Mesodermal cell (in vitro differentiated cells): ENCODE data around the gene CPNE5.
"Not testable (repeated sequence)": the region's sequence is repeated elsewhere in the genome, so short reads cannot be mapped to it uniquely, and the experiment has no call there.

Source experiments
- H3K27ac ChIP-seq: 2 replicates; pipeline ENCODE4 v1.7.0; 2013; ENCODE audit warnings: mild to moderate bottlenecking, low read depth, low read length, moderate library complexity; ENCODE audit not compliant: severe bottlenecking
- H3K36me3 ChIP-seq: 2 replicates; pipeline ENCODE4 v1.7.1; 2013; ENCODE audit warnings: mild to moderate bottlenecking, low read length, moderate library complexity; ENCODE audit not compliant: control insufficient read depth, insufficient read depth
- H3K4me1 ChIP-seq: one replicate; pipeline ENCODE4 v1.7.1; 2013; ENCODE audit warnings: mild to moderate bottlenecking, low read length; ENCODE audit not compliant: insufficient read depth, control insufficient read depth, poor library complexity, severe bottlenecking
- H3K4me3 ChIP-seq: 2 replicates; pipeline ENCODE4 v1.7.0; 2013; ENCODE audit warnings: low read length, control low read depth, mild to moderate bottlenecking; ENCODE audit not compliant: insufficient read depth, poor library complexity, severe bottlenecking; ENCODE audit errors: extremely low read depth
- H3K9me3 ChIP-seq: 2 replicates; pipeline ENCODE4 v1.7.1; 2013; ENCODE audit warnings: mild to moderate bottlenecking, low read length, moderate library complexity; ENCODE audit not compliant: control insufficient read depth
- WGBS, 2 experiments: methylation state at CpG; one replicate each; pipeline ENCODE4 v1.1.5; 2013; ENCODE audit warnings: missing lambda C conversion rate in 2 of 2; ENCODE audit not compliant: insufficient coverage in 2 of 2; 5-methylcytosine and 5-hydroxymethylcytosine counted together

Gene CPNE5

DNA sequence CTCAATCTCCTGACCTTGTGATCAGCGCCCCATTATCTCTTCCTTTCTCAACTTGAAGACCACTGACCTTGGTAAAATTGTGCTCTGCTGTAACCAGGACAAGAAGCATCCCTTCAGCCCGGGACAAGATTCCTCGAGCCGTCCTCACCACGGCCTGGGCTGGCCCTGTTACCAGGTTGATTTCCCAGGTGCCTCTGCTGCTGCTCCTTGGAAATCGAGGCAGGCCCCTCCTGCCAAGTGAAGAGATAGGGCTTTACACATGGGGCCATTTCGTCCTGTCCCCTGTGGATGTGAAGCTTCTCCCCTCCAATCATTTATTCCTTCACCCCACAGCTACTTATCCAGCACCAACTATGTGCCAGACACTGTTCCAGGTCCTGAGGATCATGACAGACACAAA is 120.1 kb downstream of the CPNE5 start:
- Histone ChIP-seq H3K4me3 (no peak overlapping the region), H3K27ac (no peak overlapping the region), H3K36me3 (no peaks in the 10 kb centered on the region), H3K9me3 (no peaks in the 10 kb centered on the region), H3K4me1 (no peaks in the 10 kb centered on the region)
- 91 to 92% methylated on average over 6 to 7 of the region's 7 CpGs for whole genome bisulfite sequencing, 2 experiments

DNA sequence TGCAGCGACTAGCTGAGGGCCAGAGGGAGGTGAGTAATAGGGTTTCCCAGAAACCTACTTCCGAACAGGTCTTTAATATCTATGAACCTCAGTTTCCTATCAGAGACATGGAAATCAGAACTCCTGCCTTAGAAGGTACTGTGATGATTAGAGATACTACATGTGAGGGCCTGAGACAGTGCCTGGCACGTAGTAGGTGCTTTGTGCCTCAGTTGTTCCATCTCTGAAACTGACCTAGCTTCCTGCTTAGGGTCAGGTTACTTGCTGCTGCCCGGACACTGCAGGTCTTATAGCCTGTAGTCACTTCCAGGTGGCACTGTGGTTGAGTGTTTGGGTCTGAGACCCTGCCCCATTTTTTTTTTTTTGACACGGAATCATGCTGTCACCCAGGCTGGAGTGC is 120.7 kb downstream of the CPNE5 start:
- no peaks in the 10 kb centered on the region for H3K9me3 ChIP-seq
- WGBS, 2 experiments, result 88 to 96% methylated on average over 4 of the region's 5 CpGs
- no peaks in the 10 kb centered on the region for H3K4me1 ChIP-seq
- H3K27ac ChIP-seq, result no peak overlapping the region
- H3K4me3 ChIP-seq, result no peak overlapping the region
- no peaks in the 10 kb centered on the region for H3K36me3 ChIP-seq

DNA sequence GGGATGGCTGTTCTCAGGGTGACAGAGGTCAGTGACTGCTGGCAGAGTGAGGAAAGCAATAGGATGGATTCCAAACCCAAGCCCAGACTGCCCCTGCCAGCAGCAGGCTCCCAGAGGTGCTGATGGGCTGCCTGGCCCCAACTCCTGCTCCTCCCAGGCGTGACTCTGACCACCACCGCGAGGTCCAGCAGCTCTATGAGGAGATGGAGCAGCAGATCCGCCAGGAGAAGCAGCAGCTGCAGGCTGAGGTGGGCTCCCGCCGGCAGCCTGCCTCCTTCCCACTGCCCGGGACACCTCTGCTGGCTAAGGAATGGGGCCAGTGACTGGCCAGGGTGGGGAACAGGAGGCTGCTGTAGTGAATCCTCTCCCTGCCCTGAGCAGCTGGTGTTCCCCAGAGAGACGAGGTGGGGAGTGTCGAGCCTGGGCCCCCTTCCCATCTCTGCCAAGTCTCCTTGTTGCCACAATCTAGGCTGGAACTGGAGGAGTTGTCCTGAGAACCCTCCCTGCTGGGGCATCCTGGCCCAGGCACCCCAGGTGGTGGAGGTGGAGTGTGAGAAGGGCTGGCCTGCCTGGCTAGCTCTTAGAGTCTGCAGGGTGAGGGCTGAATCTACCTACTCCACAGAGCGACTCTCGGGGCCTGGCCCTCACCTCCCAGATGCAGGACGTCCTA is 121.2 kb downstream of the CPNE5 start:
- H3K27ac ChIP-seq, result no peak overlapping the region
- H3K4me1 ChIP-seq, result no peaks in the 10 kb centered on the region
- H3K4me3 ChIP-seq, result no peak overlapping the region
- no peaks in the 10 kb centered on the region for H3K36me3 ChIP-seq
- H3K9me3 ChIP-seq, result no peaks in the 10 kb centered on the region
- WGBS, 2 experiments, result 87 to 93% methylated on average over 2 to 10 of the region's 12 CpGs

DNA sequence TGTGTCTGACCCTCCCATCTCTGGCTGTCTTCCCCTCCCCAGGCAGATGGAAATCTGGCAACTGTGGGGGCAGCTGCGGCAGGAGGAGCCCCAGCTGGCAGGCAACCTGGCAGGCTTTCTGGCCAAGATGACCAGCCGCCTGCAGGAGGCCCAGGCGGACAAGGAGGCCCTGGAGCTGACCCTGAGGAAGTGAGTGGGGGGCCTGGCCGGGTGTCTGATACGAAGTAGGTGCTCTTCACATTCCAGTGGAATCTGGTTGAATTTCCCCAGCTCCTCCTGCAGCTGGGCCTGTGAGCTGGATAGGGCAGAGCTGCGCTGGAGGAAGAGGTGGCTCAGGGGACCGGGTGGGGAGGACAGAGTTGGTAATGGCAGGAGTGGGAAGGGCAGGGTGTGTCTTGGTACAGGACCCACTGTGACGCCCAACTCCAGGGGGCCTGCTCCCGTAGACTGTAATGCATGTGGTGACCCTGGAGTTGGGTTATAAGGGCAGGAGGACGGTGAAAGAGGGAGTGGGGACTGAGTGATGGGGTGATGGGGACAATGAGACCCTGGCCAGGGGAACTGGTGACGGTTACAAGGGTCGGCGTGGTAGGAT is 121.9 kb downstream of the CPNE5 start:
- Histone ChIP-seq H3K27ac (no peak overlapping the region), H3K9me3 (no peaks in the 10 kb centered on the region), H3K36me3 (no peaks in the 10 kb centered on the region), H3K4me3 (no peak overlapping the region), H3K4me1 (no peaks in the 10 kb centered on the region)
- WGBS, 2 experiments, result 91 to 97% methylated on average over 7 to 13 of the region's 13 CpGs

- 93 to 100% methylated on average over 5 to 6 of the region's 8 CpGs for WGBS, 2 experiments
- Histone ChIP-seq H3K36me3 (no peaks in the 10 kb centered on the region), H3K4me3 (no peak overlapping the region), H3K4me1 (no peaks in the 10 kb centered on the region), H3K9me3 (no peaks in the 10 kb centered on the region), H3K27ac (no peak overlapping the region)
These were observed 122.7 kb downstream of the CPNE5 start for GRCh38 chr6:36716476-36717093.

- H3K9me3 ChIP-seq, result no peaks in the 10 kb centered on the region
- no peaks in the 10 kb centered on the region for H3K4me1 ChIP-seq
- no peak overlapping the region for H3K4me3 ChIP-seq
- H3K27ac ChIP-seq, result no peak overlapping the region
- H3K36me3 ChIP-seq, result no peaks in the 10 kb centered on the region
- 71 to 76% methylated on average over 7 of the region's 7 CpGs for WGBS, 2 experiments
These were observed 123.8 kb downstream of the CPNE5 start for GRCh38 chr6:36715469-36715868.

DNA sequence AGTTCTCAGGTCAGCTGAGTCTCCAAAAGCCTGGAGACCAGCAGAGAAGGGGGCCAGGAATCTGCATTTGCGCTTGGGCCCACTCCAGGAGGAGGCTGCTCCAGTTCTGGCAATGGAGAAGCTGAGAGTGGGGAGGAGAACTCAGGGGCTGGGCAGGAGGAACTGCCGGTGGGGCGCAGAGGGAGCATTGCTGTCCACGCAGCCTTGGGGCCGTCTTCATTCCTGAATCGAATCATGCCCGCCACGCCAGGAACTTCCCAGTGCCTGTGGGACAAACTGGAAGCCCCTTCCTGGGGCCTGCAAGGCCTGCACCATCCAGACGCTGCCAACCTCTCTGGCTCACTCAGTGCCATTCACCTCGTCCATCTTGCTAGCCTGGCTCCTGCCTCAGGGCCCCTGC is 124.7 kb downstream of the CPNE5 start:
- WGBS, 2 experiments, result 87 to 94% methylated on average over 9 to 10 of the region's 10 CpGs

DNA sequence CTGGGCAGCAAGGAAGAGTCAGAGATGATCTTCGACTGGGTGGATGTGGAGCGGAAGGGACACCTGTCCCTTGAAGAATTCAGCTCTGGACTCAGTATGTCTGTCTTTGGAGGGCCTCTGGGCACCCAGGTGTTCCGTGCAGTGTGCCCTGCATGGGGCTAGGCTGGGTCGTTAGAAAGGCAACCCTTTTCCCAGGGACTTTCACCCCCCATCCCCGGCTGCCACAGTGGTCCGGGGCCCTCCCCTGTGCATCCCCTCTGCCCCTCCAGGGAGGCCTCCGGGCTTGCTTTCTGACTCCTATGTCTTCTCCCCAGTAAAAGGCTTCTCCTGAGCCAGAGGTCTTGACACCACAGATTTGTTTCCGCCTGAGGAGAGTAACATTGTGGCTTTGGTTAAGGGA is 125.4 kb downstream of the CPNE5 start:
- WGBS, 2 experiments, result 93 to 94% methylated on average over 7 of the region's 8 CpGs
- Histone ChIP-seq H3K36me3 (no peaks in the 10 kb centered on the region), H3K4me1 (no peaks in the 10 kb centered on the region), H3K27ac (no peak overlapping the region), H3K4me3 (no peak overlapping the region), H3K9me3 (no peaks in the 10 kb centered on the region)

More for the DNA sequence above, 124.7 kb downstream of the CPNE5 start:
- no peak overlapping the region for H3K27ac ChIP-seq
- H3K9me3 ChIP-seq, result no peaks in the 10 kb centered on the region
- no peaks in the 10 kb centered on the region for H3K4me1 ChIP-seq
- no peaks in the 10 kb centered on the region for H3K36me3 ChIP-seq
- H3K4me3 ChIP-seq, result no peak overlapping the region

DNA sequence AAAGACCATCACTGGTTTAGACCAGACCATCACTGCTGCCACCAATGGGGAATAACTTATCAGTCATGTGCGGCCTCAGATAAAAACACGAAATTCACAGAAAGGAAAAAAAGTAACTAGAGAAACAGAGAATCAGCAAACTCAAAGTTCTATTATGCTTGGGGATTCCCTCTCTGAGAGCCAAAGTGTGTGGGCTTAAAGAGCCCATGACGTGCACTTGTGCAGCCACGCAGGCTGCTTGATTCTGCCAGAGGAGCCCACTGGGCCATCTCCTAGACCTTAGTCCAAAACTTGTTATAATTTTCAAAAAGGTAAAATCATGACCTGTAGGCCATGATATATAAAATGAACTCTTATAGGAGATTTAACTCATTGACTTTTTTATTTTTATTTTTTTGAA is 126.4 kb downstream of the CPNE5 start:
- Histone ChIP-seq H3K9me3 (no peaks in the 10 kb centered on the region), H3K27ac (no peak overlapping the region), H3K36me3 (no peaks in the 10 kb centered on the region), H3K4me1 (no peaks in the 10 kb centered on the region), H3K4me3 (no peak overlapping the region)
- 84 to 93% methylated on average over 4 of the region's 4 CpGs for WGBS, 2 experiments

GRCh38 chr6:36706339-36706738 is 132.9 kb downstream of the CPNE5 start:
- no CpG with 5 or more reads among the region's 1 CpG for WGBS, 2 experiments
- Histone ChIP-seq H3K27ac (no peak overlapping the region), H3K4me1 (no peaks in the 10 kb centered on the region), H3K9me3 (no peaks in the 10 kb centered on the region), H3K36me3 (no peaks in the 10 kb centered on the region), H3K4me3 (no peak overlapping the region)

- not testable (repeated sequence) for H3K4me1 ChIP-seq, H3K4me3 ChIP-seq, H3K27ac ChIP-seq, H3K9me3 ChIP-seq, H3K36me3 ChIP-seq
- 73 to 77% methylated on average over 3 to 5 of the region's 7 CpGs for WGBS, 2 experiments
These were observed 134.2 kb downstream of the CPNE5 start for GRCh38 chr6:36704961-36705577.
